Muscle of leg (tissue), 11 donors: ENCODE measurements around the gene LTK. TPM values are rescaled to one million over a fixed set of nuclear protein-coding genes. Genes with fewer than 3 reads are reported as not detected.
"Not testable (repeated sequence)": the region's sequence is repeated elsewhere in the genome, so short reads cannot be mapped to it uniquely, and the experiment has no call there.

Experiments used
- DNase-seq: peaks from one replicate; pipeline ENCODE4 v3.0.0; 2013
- H3K27ac ChIP-seq: one replicate; pipeline ENCODE4 v1.5.1; 2013; ENCODE audit warnings: mild to moderate bottlenecking, low read length, control low read depth
- H3K27me3 ChIP-seq: one replicate; pipeline ENCODE4 v1.6.1; 2013; ENCODE audit warnings: low read length; ENCODE audit not compliant: control insufficient read depth, insufficient read depth
- H3K36me3 ChIP-seq: one replicate; pipeline ENCODE4 v1.6.1; 2013; ENCODE audit warnings: low read length; ENCODE audit not compliant: control insufficient read depth, insufficient read depth
- H3K4me1 ChIP-seq: one replicate; pipeline ENCODE4 v1.6.1; 2013; ENCODE audit warnings: low read length; ENCODE audit not compliant: control insufficient read depth, insufficient read depth
- H3K4me3 ChIP-seq: one replicate; pipeline ENCODE4 v1.5.1; 2013; ENCODE audit warnings: low read length, control low read depth
- H3K9me3 ChIP-seq: replicated peaks from 2 replicates; pipeline ENCODE4 v1.6.1; 2013; ENCODE audit warnings: low read depth, low read length; ENCODE audit not compliant: control insufficient read depth
- WGBS: methylation state at CpG from one replicate; pipeline ENCODE4 v1.1.5; 2013; ENCODE audit warnings: missing lambda C conversion rate; ENCODE audit not compliant: insufficient coverage; 5-methylcytosine and 5-hydroxymethylcytosine counted together
- polyA plus RNA-seq, 8 donors: library from polyadenylated mRNA; unstranded; fragments of 120-200 nt; gene quantifications; one replicate each; pipeline versions ENCODE4 v1.2.1 to v1.2.3, GENCODE V29; 2013; ENCODE audit warnings: inconsistent platforms in 1 of 8, low replicate concordance in 1 of 8; ENCODE audit not compliant: insufficient read length in 8 of 8, insufficient read depth in 1 of 8
- total RNA-seq: library from RNA; stranded (reverse); fragments of 120-200 nt; gene quantifications from one replicate; pipeline ENCODE4 v1.2.4, GENCODE V29; 2013

LTK gene
- total and polyA plus RNA-seq, 9 donors, result 6.1 to 23.9 (median 12.1) TPM

DNA sequence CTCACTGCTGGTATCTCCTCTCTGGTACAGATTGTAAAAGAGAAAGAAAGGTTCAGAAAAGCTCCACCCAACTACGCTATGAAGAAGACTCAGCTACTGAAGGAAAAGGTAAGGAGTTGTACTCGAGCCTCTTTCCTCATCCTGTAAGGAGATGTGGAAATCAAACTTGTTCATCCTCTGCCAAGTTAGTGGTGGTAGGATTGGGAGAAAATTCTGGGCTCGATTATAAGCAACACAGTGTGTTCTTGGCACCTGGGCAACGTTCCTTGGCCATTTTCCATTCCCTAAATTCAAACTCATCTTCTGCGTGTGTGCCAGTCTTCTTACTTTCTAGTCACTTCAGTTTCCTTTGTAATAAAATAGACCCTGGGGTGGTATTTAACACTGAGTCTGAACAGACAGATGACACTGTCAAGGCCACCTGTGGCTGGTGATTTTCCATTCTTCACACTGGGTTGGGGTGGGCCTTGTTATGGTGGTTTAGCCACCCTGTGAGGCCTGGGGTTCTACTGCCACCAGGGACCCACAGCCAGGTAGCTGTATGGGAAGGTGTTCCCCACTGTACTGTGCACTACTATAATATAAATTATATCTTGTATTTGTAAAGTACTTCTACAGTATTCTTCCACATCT, 37.1 kb downstream of the LTK start:
- WGBS, result 75% methylated on average over 1 of the region's 5 CpGs
- Histone ChIP-seq H3K9me3 (no peaks in the 10 kb centered on the region), H3K4me3 (no peak overlapping the region), H3K4me1 (no peaks in the 10 kb centered on the region), H3K27me3 (no peaks in the 10 kb centered on the region), H3K36me3 (peaks cover 77% of the 10 kb centered on the region), H3K27ac (no peak overlapping the region)
- DNase-seq, result no peak

DNA sequence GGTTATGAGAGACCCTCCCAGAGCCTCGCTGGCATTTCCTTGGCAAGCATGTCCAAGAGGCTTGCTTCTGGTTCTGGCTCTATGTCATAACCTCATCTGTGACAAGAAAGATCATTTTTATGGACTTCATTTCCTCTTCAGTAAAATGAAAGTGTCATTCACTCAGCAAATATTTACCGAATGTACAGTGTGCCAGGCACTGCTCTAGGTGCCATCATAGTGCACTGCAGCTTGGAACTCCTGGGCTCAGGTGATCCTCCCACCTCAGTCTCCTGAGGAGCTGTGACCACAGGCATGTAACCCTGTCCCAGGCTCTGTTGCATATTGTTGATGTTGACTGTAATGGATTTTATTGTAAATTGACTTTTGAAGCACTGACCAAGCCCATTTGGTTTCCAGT, 38.7 kb downstream of the LTK start:
- DNase-seq, result no peak
- Histone ChIP-seq H3K4me1 (no peaks in the 10 kb centered on the region), H3K9me3 (no peaks in the 10 kb centered on the region), H3K27ac (no peak overlapping the region), H3K27me3 (no peaks in the 10 kb centered on the region), H3K36me3 (peaks cover 76% of the 10 kb centered on the region), H3K4me3 (no peak overlapping the region)
- WGBS, result 100% methylated on average over 1 of the region's 2 CpGs

DNA sequence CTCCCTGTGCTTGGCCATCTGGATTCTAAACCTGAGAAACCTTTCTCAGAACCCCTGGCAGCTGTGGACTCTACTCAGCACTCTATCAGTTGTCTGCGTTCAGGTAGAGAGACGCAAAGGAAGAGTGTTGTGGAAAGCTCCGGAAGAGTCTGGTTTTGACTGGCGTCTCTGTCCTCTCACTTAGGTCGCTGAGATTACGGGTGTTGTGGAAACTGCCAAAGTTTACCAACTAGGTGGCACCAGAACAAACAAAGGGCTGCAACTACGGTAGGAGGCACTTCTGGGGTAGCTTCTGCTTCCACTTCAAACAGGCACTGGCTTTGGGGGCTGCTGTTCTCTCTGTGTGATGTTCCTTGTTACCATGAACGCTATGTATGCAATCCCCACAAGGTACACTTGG, 39.2 kb downstream of the LTK start:
- Histone ChIP-seq H3K27me3 (no peaks in the 10 kb centered on the region), H3K9me3 (no peaks in the 10 kb centered on the region), H3K27ac (no peak overlapping the region), H3K4me1 (no peaks in the 10 kb centered on the region), H3K36me3 (peaks cover 76% of the 10 kb centered on the region), H3K4me3 (no peak overlapping the region)
- 97% methylated on average over 5 of the region's 8 CpGs for WGBS
- no peak for DNase-seq

DNA sequence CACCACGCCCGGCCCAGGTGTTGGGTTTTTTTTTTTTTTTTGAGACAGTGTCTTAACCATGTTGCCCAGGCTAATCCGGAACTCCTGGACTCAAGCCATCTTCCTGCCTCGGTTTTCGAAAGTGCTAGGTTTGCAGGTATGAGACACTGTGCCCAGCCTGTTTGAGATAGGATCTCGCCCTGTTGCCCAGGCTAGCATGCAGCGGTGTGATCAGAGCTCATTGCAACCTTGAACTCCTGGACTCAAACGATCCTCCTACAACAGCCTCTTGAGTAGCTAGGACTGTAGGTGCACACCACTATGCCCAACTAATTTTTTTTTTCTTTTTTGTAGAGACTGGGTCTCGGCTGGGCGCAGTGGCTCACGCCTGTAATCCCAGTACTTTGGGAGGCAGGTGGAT, 40.2 kb downstream of the LTK start:
- peaks cover 70% of the 10 kb centered on the region for H3K36me3 ChIP-seq

DNA sequence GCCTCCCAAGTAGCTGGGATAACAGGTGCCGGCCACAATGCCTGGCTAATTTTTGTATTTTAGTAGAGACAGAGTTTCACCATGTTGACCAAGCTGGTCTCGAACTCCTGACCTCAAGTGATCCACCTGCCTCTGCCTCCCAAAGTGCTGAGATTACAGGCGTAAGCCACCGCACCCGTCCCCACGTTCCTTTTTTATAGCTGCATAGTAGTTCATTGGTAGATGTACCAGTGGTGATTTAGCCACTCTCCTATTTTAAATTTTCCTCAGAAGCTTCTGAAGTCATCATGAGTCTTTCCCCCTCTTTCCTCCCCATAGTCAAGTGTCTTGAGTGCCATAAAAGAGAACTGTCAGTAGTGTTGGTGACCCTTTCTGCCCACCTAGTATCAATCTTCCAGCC, 44.0 kb downstream of the LTK start:
- not testable (repeated sequence) for H3K9me3 ChIP-seq, H3K27me3 ChIP-seq, H3K4me3 ChIP-seq, H3K27ac ChIP-seq, DNase-seq, H3K4me1 ChIP-seq
- WGBS, result 100% methylated on average over 1 of the region's 6 CpGs
- H3K36me3 ChIP-seq, result peaks cover 48% of the 10 kb centered on the region

More for the DNA sequence above, 40.2 kb downstream of the LTK start:
- DNase-seq, result no peak
- Histone ChIP-seq H3K4me1 (no peaks in the 10 kb centered on the region), H3K27me3 (no peaks in the 10 kb centered on the region), H3K9me3 (no peaks in the 10 kb centered on the region), H3K27ac (no peak overlapping the region), H3K4me3 (no peak overlapping the region)
- 96% methylated on average over 8 of the region's 11 CpGs for WGBS

DNA sequence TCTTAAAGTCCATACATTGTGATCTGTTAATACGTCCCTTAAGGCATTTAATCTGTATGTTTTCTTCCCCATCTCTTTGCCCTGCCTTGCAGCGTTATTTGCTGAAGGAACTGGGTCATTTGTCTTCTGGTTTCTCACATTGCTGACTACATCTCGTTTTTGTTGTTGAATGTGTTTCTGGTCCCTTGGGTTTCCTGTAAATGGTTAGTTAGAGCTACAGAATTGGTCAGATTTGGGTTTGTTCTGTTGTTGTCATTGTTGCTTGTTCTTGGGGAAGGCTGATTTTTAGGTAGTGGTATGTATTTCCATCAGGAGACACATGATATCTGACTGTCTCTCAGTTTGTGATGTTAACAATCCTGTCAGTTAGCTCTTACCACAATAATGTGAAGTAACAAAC, 46.9 kb downstream of the LTK start:
- H3K27me3 ChIP-seq, result no peaks in the 10 kb centered on the region
- no CpG with 5 or more reads among the region's 3 CpGs for WGBS
- H3K27ac ChIP-seq, result no peak overlapping the region

DNA sequence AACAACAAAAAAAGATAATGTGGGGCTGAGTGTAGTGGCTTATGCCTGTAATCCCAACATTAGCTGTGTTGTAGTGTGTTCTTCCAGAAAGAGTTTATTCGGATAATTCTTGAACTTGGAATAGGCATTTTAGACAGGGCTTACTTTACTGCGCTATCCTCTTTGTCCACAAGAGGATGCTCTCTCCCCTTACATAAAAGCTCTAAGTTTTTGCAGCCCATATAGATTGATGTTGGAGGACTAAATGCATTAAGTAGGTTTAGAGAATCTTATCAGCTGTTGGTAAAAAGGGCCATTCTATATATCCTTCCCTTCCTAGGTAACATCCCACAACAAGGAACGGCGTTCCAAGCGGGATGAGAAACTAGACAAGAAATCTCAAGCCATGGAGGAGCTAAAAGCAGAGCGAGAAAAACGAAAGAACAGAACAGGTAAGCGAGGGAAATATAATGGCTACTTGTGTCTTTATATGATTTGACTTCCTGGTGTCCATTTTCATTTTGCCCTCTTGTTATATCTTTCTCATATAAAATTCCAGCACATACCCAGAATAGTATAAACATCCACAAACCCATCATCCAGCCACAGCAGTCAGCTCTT, 47.7 kb downstream of the LTK start:
- no peaks in the 10 kb centered on the region for H3K27me3 ChIP-seq
- H3K27ac ChIP-seq, result no peak overlapping the region
- DNase-seq, result peak; percentile 53
- WGBS, result no CpG with 5 or more reads among the region's 8 CpGs
- H3K9me3 ChIP-seq, result no peaks in the 10 kb centered on the region
- no peak overlapping the region for H3K4me3 ChIP-seq
- H3K4me1 ChIP-seq, result no peaks in the 10 kb centered on the region
- H3K36me3 ChIP-seq, result peaks cover 42% of the 10 kb centered on the region

More for the DNA sequence above, 46.9 kb downstream of the LTK start:
- no peak for DNase-seq
- Histone ChIP-seq H3K36me3 (peaks cover 49% of the 10 kb centered on the region), H3K4me3 (no peak overlapping the region), H3K9me3 (no peaks in the 10 kb centered on the region), H3K4me1 (no peaks in the 10 kb centered on the region)

DNA sequence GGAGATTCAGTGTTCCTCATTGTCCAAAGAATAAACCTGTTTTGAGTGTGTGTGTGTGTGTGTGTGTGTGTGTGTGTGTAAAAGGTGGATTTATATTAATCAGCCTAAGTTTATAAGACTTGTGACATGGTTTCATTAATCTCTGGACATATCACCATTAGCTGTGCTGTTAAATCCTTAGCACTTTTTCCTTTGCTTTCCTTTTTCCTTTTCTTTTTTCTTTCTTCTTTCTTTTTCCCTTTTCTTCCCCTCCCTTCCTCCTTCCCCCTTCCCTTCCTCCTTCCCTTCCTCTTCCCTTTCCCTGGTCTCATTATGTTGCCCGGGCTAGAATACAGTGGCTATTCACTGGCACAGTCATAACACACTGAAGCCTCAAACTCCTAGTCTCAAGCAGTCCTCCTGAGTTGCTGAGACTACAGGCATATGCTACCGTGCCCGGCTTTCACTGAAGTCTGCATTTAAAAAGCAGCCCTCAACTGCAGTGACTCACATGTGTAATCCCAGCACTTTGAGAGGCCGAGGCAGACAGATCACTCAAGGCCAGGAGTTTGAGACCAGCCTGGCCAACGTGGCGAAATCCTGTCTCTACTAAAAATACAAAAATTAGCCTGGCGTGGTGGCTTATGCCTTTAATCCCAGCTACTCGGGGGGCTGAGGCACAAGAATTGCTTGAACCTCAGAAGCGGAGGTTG, 48.6 kb downstream of the LTK start:
- H3K27ac ChIP-seq, result no peak overlapping the region
- no peak overlapping the region for H3K4me3 ChIP-seq
- peaks cover 35% of the 10 kb centered on the region for H3K36me3 ChIP-seq
- no peaks in the 10 kb centered on the region for H3K4me1 ChIP-seq
- DNase-seq, result no peak
- no peaks in the 10 kb centered on the region for H3K9me3 ChIP-seq
- no peaks in the 10 kb centered on the region for H3K27me3 ChIP-seq
- WGBS, result 96% methylated on average over 7 of the region's 9 CpGs

DNA sequence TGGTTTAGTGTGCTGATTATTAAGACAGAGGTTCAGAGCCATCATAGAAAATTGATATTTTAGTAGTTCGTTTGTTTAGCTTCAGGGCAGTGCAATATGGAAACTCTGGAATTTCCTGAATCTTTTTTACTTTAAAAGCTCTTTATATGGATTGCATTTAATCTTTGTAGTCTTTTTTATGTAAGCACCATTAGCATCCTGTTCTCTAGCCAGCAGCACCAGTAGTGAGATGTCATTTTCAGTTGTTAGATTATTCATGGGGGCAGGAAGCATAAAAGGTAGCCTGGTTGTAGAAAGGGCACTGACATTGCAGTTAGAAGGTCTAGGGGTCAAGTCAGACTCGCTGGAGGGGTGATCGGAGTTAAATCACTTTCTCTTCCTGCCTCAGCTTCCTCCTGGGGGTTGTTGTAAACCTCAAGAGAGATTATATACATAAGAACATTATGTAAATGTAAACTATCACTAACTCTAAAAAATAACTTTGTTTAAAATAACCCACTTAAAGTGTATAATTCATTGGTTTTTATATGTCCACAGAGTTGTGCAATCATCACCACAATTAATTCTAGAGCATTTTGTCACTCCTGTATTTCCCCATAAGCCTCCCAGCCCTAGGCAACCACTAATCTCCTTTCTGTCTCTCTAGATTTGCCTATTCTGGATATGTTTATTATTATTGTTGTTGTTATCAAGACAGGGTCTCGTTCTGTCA, 51.4 kb downstream of the LTK start:
- H3K9me3 ChIP-seq, result no peaks in the 10 kb centered on the region
- no peaks in the 10 kb centered on the region for H3K27me3 ChIP-seq
- DNase-seq, result no peak
- no peak overlapping the region for H3K27ac ChIP-seq
- H3K4me3 ChIP-seq, result no peak overlapping the region
- H3K36me3 ChIP-seq, result peaks cover 35% of the 10 kb centered on the region
- no peaks in the 10 kb centered on the region for H3K4me1 ChIP-seq
- WGBS, result no CpG with 5 or more reads among the region's 4 CpGs
